GM15510 (cell line): ENCODE measurements around the gene ZNF841.

Source experiments
- POLR2A ChIP-seq: IDR thresholded peaks from 3 replicates; pipeline ENCODE4 v1.6.1; 2011; ENCODE audit warnings: borderline replicate concordance; ENCODE audit not compliant: insufficient read length; ENCODE audit errors: extremely low read depth

ZNF841 gene

GRCh38 chr19:52022193-52022592 is 73.4 kb downstream of the ZNF841 start:
- TF ChIP-seq POLR2A, result no peak

- no peak for TF ChIP-seq POLR2A
These were observed 75.1 kb downstream of the ZNF841 start for GRCh38 chr19:52020506-52020905.
